A673 (cell line): Measurements from ENCODE around the gene INHBB.

Experiments
- CTCF ChIP-seq: fragments of 300-800, 200-600 bp; sonication (generic); conservative IDR thresholded peaks from 2 replicates; pipeline ENCODE4 v1.5.1; 2017; ENCODE audit warnings: low read depth, mild to moderate bottlenecking, antibody characterized with exemption, low read length, moderate library complexity, mixed read lengths
- EZH2 ChIP-seq: fragments of 200-600 bp; sonication (generic); IDR thresholded peaks from 2 replicates; pipeline ENCODE4 v1.6.1; 2017; ENCODE audit warnings: borderline replicate concordance, low read depth, mild to moderate bottlenecking, mixed read lengths, antibody characterized with exemption, low read length; ENCODE audit not compliant: poor library complexity, severe bottlenecking

DNA sequence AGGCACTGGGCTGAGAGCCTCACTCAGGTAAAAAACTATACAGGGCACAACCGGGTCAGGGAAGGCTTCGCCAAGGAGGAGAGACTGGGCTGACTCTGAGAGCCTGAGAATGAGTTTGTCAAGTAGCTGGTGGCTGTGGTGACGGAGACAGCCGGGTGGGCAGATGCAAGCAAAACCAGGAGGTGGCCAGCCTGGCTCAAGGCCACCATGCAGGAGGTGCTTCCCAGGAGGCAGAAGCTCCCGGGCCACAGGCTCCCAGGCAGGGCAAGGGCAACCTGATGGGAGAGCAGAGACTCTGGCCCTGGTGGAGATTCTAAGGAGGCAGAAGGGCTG, 2.9 kb upstream of the INHBB start:
- no peak for TF ChIP-seq CTCF
- no peak for TF ChIP-seq EZH2
